Activated CD4-positive, CD25-positive, alpha-beta regulatory T cell treated with anti-CD3 and anti-CD28 coated beads, Interleukin-2, amount 50 U/mL, for 72 hours (primary cell): ENCODE results near the gene SERPINB8.

Experiments
- DNase-seq: peaks from one replicate; pipeline ENCODE4 v3.0.0; 2021

The SERPINB8 gene

DNA sequence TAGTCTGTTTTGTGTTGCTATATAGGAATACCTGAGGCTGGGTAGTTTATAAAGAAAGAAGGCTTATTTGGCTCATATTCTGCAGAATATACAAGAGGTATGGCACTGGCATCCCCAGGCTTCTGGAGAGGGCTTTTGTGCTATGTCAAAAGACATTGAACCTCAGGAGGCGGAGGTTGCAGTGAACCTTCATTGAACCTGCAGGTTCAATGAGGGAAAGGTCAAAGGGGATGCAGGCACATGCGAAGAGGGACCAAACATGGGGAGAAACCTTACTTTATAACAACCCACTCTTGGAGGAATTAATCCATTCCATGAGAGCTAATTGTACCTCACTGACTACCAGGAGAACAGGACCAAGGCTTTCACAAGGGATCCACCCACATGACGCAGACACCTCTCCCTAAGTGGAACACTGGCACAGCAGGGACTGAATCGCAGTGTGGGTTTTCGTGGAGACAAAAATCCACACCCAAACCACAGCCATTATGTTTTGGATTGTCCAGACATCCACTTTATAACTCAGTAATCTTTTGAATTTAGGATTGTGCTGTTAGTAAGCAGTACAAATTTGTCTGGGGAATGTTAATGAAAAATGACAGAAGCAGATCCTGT is 4.1 kb upstream of the SERPINB8 start:
- no peak for DNase-seq

DNA sequence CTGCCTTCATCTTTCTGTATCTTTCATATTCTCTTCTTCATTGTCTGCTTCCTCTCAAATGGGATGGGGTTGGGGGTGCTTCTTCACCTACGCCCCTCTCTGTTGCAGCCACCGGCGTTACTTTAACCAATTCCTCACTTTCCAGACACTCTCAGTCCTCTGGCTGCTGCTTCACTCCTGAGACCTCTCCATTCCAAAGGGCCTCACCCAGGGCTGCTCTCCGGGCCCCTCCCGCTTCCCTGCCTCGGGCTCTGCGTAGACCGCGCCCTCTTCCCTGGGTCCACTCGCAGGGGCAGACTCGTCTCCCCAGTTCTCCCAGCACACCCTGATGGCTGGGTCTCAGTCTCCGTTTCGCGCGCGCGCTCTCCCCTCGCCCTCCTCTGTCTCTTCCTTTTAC is 926 bp downstream of the SERPINB8 start:
- no peak for DNase-seq

DNA sequence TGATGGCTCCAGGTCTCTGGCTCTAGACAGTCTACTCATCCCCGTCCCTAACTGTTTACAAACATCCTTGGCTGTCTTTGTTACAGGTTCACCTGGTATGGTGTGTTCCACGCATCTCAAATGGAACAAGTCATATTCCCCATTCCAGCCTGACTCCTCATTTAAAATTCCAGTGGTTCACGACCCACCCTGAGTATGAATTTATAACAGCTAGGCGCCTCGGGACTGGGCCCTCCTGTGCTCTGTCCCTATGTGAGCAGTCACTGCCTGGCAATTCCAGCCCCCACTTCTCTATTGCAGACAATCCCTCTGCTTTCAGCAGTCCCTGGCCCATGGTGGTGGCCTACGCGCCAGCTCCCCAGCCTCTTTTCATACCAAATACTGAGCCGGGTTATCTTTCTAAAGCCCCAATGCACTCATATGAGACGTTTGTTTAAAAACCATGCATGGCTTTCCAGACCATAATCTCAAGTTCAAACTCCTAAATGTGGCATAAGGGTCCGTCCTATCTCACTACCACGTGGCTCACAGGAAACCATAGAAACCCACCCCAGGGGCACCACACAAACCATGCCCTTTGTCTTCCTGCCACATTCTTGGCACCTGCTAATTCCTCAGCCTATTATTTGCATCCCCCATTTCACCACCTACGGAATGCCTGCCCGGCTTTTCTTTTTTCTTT is 1.6 kb downstream of the SERPINB8 start:
- DNase-seq: no peak

DNA sequence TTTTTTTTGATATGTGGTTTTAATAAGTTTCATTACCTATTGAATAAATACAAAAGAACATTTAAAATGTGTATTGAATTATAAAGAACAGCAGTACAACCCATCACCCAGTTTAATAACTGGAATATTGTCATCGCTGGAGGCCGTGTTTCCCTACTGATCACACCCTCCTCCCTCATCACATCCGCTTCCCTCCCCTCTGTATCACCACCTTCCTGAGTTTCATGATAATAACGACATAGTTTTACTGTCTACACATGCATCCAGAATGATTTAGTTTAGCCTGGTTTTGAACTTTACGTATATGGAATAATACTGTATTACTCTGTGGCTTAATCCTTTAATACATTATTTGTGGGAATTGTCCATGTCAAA is 2.1 kb downstream of the SERPINB8 start:
- DNase-seq: no peak

DNA sequence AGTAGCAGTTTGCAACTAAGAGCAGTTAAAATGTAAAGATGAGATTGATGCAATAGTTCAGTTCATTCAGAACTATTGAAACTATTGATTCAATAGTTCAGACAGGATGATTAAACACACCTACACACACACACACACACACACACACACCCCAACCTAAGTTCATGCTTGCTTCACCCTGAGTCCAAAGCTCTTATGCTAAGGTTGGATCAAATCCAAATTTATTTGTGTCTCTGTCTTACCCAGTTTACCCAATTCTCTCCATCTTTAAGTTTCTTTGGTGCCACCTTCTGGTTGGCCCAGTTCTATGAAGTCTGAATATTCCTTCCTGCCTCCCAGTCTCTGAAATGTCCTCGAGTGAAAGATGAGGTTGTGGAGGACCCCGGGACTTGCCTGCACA is 5.1 kb downstream of the SERPINB8 start:
- no peak for DNase-seq

DNA sequence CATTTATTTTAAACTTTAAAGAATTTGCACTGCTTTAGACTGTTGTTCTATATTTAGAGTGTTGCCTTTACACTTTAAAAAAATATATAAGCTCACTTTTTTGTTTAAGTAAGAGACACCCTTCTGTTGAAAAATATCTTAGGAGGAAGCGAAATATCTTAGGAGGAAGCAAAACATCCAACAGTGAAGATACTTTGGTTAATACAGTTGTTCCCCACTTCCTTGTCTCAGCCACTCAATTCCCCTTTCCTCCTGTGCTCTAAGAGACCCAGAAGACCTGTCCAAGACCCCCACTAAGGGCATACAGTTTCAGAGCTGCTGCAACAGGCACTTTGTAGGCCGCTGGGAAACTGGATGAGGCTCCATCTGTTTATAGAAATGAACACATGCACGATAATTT is 5.7 kb downstream of the SERPINB8 start:
- no peak for DNase-seq

DNA sequence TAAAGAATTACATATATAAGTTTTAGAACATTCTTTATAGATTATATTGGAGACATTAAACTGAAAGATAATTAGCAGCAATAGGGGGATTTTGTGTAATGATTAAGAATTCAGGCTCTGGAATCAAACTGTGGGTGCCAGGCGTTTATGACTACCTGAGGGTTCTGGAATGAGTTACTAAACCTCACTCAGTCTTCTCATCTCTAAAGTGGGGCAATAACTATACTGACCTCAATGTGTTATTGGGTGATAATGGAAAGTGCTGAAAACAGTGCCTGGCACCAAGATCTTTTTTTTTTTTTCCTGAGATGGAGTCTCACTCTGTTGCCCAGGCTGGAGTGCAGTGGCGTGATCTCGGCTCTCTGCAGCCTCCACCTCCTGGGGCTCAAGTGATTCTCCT is 7.2 kb downstream of the SERPINB8 start:
- no peak for DNase-seq

DNA sequence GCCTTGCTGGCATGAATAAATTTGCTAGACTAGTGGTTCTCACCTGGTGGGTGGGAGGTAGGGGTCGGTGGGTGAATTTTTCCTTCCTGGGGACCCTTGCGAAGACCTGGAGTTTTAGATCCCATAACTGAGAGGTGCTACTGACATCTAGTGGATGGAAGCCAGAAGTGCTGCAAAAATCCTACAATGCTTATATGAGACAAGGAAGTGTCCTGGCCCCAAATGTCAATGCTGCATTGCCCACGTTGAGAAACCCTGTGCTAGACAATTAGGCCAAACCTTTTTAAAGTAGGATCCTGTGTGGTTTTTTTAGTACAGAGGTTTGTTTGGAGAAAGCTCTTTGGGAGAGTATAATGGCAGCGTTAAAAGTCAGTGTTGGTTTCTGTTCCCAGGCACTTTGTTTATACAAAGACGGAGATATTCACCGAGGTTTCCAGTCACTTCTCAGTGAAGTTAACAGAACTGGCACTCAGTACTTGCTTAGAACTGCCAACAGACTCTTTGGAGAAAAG is 9.6 kb downstream of the SERPINB8 start:
- no peak for DNase-seq

DNA sequence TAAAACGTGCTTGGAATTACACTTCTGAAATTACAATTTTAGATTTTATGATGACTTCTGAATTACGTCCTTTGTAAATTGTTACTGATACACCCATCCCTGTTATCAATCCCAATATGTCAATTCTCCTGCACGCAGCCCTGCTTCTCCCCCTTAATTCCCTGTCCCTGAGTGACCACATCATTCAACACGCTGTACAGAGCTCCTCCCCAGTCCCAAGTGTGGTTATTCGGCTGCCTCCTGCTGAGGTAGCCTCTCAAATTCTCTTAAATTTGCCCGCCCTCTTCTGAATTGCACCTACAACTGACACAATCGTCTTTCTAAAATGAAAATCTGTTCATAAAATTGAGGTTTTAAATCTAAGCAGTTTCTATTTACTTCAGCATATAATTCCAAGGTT is 10.1 kb downstream of the SERPINB8 start:
- DNase-seq: no peak

DNA sequence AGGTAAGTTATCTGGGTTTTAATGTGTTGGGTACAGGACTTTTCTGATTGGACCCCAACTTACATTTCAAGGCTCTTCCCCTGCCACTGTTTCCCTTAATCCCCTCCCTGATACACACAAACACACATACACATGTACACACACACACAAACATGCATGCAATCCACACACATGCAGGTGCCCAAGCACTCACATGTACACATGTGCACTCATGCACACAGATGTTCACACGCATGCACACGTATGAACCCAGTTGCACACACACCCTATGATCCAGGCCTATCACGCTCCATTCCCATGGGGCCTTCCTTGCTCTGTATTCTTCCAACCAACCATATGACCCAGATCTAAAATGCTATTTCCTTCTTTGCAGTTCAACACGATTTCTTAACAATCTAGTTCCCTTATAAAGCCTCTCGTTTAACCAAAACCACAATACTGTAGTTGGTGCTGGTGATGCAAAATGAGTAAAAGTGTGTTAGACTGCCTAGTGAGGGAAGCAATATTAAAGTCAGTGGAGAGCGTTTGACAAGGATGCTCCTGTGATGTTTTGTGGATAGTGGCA is 11.1 kb downstream of the SERPINB8 start:
- DNase-seq: no peak

DNA sequence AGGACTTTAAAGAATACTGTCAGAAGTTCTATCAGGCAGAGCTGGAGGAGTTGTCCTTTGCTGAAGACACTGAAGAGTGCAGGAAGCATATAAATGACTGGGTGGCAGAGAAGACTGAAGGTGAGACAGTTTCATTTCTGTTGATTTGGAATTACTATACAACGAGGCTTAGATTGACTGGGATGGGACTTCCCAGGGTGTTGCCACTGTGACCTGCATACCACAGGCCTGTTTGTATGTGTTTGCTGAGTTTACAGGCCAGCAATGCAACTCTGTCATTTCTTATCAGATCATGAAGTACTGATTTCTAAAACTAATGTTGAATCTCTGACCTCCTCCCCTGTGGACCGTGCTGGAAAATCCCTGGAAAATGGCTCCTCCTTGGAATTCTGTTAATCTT is 11.8 kb downstream of the SERPINB8 start:
- no peak for DNase-seq

DNA sequence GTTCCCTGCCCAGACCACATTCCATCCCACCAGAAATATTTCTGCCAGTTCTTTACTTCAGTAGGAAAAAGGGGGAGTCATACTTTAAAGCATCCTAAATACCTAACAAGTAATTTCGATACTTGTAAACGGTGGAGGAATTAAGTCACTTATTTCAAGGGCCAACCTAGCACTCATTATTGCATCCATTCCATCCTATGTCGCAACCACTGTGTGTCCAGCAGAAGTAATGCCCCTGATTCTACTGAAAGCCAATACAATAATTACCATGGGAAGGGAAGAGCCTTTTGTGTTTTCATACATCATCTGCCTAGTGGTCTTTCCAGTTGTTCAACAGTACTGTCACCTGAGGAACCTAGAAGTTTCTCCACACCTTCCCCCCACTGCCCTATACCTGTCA is 12.5 kb downstream of the SERPINB8 start:
- no peak for DNase-seq

DNA sequence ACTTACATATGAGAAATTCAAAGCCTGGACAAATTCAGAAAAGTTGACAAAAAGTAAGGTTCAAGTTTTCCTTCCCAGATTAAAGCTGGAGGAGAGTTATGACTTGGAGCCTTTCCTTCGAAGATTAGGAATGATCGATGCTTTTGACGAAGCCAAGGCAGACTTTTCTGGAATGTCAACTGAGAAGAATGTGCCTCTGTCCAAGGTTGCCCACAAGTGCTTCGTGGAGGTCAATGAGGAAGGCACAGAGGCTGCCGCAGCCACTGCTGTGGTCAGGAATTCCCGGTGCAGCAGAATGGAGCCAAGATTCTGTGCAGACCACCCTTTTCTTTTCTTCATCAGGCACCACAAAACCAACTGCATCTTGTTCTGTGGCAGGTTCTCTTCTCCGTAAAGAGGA is 17.0 kb downstream of the SERPINB8 start:
- no peak for DNase-seq

DNA sequence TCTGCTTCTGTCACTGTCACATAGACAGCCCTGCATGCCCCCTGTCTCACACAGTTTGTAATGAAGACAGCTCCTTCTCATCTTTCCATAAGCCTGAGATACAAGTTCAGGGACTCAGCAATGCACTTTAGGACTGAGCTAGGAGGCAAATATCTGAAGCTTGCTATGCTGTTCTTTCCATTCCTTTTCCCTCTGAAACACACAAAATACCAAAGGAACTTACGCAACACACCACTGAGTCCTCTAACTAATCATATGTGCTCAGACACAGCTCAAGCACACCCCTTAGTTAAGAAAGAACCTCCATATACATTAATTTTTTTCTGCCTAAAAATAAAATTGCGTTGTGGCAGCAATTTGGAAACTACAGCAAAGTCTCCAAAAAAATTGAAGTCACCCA is 17.9 kb downstream of the SERPINB8 start:
- no peak for DNase-seq

DNA sequence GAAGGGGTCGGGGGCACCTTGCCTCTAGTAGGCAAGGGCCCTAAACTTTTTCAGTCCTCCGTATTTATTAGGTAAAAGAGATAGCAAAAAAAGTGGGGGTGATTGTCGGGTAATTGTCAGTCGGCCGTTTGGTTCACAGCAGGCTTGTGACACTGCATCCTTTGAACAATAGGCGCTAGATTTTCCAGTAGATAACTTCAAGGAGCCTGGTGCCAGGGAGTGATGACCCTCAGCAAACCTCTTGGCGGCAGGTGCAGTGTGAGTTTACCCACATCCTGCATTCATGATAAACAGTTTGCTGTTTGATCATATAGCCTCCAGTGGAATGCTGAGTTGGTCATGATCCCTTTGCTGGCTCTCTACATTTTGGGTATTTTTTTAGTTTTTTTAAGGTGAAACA is 22.9 kb downstream of the SERPINB8 start:
- no peak for DNase-seq

DNA sequence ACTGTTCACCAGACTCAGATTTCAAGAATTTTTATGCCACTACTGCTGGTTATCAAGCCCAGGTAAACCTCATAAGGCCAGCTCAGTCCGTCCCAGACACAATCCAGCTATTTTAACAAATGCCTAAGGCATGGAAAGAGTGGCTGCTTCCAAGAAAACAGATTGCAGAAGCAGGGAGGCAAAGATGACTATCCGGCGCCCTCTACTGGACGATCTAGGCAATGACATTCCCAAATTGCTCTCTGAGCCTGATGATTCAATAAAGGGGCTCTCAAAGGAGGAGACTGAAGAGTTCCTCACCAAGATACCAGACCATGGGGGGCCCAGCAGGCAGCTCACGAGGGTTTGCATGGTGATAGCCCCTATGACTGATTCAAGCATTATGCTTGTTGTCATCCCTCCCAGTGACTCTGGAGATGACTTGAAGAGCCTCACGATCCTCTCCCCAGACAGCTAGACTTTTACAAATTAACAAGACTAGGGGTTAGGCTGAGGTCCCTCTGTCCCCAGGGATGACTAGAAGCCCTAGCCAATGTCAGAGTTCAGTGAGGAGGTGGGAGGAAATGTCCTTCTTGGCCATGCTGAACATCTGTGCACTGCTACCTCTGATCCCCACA is 25.0 kb downstream of the SERPINB8 start:
- peak; percentile 49 for DNase-seq

DNA sequence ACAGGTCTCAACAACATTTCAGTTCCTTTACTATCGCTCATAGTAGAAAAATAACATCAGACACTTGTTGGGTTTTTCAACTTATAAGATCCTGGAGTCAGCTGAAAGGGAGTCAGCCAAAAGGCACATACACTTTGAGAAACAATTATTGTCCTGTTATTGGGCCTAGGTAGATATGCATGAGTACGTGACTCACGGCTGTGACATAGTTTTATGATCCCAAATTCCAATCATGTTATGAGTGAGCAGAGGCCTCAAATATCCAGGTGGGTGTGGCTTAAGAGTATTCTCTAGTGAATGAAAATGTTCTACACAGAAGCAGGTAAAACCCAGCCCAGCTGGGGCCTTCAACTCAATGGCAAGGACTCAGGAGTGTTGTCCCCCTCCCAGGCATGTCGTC is 27.2 kb downstream of the SERPINB8 start:
- DNase-seq: no peak

DNA sequence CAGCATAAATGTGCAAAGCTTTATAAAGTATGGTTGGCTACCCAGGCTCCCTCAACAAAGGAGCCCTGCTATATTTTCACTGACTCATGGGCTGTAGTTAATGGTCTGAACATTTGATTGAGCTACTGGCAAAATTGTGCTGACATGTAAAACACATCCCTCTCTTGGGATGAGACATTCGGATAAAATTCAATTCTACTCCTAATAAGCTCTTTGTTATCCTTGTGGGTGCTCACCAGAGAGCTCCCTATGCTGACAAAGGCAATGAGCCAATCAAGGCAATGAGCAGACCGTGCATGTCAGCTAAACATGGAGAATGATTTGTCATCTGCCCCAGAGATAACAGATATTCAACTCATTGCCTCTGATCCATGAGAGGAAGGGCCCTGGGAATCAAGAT is 27.7 kb downstream of the SERPINB8 start:
- DNase-seq: no peak

DNA sequence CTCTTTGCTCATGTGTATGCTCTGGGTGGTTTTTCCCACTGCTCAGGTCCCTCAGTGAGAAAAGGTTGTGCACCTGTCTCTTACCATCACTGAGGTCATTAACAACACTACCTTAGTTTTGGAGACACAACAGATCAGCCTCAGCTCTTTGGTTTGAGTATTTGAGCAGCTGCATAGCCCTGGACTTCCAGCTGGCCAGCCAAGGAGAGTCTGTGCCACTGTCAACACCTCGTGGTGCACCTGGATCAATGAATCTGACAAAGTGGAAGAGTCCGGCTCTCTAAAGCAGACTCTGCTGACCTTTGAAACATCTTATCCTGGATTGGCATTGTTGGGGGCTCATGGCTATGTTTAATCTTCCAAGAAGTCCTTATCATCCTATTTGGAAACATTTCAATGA is 30.0 kb downstream of the SERPINB8 start:
- no peak for DNase-seq

DNA sequence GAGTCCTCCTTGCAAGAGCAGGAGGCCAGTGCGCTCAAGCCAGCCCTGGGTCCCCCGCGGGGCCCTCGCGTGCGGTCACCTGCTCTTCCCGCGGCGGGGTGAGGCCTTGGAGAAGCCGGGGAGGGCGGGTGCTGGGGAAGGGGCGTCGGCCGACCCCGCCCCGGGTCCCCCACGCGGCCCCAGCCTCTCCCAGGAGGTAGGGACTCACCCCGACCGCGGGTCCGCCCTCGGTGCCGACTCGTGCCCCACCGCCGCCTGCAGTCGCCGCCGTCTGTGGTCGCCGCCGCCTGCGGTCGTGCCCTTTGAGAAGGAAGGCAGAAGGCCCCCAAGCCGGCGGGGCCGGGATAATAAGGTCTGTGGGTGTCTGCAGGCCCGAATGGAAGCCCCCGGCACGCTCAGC is 32.7 kb downstream of the SERPINB8 start:
- no peak for DNase-seq

DNA sequence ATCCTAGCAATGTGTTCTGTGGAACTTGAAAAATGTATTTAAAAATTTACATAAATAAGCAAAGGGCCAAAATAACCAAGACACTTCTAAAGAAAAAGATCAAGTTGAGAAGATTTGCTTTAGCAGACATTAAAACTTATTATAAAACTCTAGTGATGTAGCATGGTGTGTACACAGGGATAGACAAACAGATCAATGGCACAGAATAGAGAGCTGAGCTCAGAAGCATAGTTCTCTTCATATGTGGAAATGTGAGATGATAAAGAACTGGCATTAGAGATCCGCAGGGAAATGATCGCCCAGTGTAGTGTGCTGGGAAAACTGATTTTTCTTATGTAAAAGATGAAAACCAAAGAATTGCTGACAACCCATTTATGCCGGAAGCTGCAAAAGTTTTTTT is 39.4 kb downstream of the SERPINB8 start:
- DNase-seq: no peak

DNA sequence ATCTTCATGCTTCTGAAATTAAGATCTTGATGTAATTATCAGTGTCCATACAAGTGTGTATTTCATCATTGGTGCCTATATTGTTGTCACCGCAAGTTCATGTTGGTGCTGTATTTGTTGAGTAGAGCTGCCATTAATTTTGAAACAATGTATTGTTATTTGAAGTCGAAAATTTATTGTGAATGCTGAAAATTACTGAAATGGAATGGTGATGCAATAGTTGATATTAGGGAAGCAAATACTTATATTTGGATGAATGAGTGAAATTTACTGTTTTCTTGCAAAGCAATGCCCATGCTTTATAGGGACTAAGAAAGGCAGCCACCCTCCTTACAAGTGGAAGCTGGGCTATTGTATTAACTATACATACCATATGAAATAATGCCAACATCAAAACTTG is 41.6 kb downstream of the SERPINB8 start:
- no peak for DNase-seq

DNA sequence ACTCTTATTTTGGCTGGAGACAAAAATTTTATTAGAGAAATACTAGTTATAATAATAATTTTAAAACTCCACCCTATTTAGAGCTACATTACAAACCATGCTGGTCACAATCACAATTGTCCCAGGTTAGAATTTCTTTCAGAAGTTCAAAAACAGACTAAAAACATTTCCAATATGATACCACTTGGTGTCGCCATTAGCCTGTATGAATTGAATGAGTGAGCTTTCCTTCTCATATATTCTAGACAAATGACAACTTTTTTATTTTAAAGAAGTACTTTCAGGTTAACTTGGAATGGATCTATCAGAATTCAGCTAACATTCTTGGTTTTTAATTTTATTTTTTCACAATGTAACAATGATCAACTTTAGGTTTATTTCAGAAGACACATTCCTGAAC is 48.0 kb downstream of the SERPINB8 start:
- DNase-seq: no peak
